Kidney epithelial cell (primary cell): Measurements from ENCODE around the gene TMEM176B. TPM values are rescaled to one million over a fixed set of nuclear protein-coding genes. Genes with fewer than 3 reads are reported as not detected.
"Not testable (repeated sequence)": the region's sequence is repeated elsewhere in the genome, so short reads cannot be mapped to it uniquely, and the experiment has no call there.

Experiments
- DNase-seq: peaks from one replicate; pipeline ENCODE4 v3.0.0-alpha.2; 2010; ENCODE audit warnings: low read depth
- H3K27me3 ChIP-seq: 2 replicates; pipeline ENCODE4 v1.6.0; 2011; ENCODE audit warnings: low read length; ENCODE audit not compliant: control insufficient read depth, insufficient read depth
- H3K36me3 ChIP-seq: 2 replicates; pipeline ENCODE4 v1.5.1; 2011; ENCODE audit warnings: low read length; ENCODE audit not compliant: control insufficient read depth, insufficient read depth
- H3K4me3 ChIP-seq: 2 replicates; pipeline ENCODE4 v1.5.1; 2011; ENCODE audit warnings: low read depth, mild to moderate bottlenecking, control low read depth, low read length
- CTCF ChIP-seq: IDR thresholded peaks from 2 replicates; pipeline ENCODE4 v1.5.1; 2011; ENCODE audit warnings: mild to moderate bottlenecking, moderate library complexity, low read length, control low read depth, inconsistent platforms; ENCODE audit not compliant: insufficient read depth, poor library complexity, severe bottlenecking
- total RNA-seq: library from RNA; depleted of rRNA; stranded (reverse); fragments of >200 nt; gene quantifications from 2 replicates; pipeline ENCODE4 v1.2.3, GENCODE V29; 2015

The TMEM176B gene
- total RNA-seq, 1 donor from 2014 or later = 15.8 TPM

GRCh38 chr7:150778014-150778737 lies 22.0 kb downstream of the TMEM176B start:
- Histone ChIP-seq H3K36me3 (no peaks in the 10 kb centered on the region), H3K27me3 (no peaks in the 10 kb centered on the region), H3K4me3 (no peak overlapping the region)
- DNase-seq = no peak
- TF ChIP-seq CTCF = no peak

GRCh38 chr7:150774131-150774530 lies 26.0 kb downstream of the TMEM176B start:
- DNase-seq, H3K27me3 ChIP-seq, H3K36me3 ChIP-seq, H3K4me3 ChIP-seq: not testable (repeated sequence)

- no peak overlapping the region for H3K4me3 ChIP-seq
- no peak for TF ChIP-seq CTCF
- H3K36me3 ChIP-seq = no peaks in the 10 kb centered on the region
- no peak for DNase-seq
- no peaks in the 10 kb centered on the region for H3K27me3 ChIP-seq
Measured at GRCh38 chr7:150769768-150770167, 30.4 kb downstream of the TMEM176B start.

- DNase-seq = no peak
- H3K4me3 ChIP-seq = no peak overlapping the region
- no peaks in the 10 kb centered on the region for H3K36me3 ChIP-seq
- TF ChIP-seq CTCF = no peak
- H3K27me3 ChIP-seq = no peaks in the 10 kb centered on the region
Measured at GRCh38 chr7:150766334-150766709, 33.8 kb downstream of the TMEM176B start.

- Histone ChIP-seq H3K27me3 (no peaks in the 10 kb centered on the region), H3K4me3 (no peak overlapping the region), H3K36me3 (no peaks in the 10 kb centered on the region)
- no peak for TF ChIP-seq CTCF
- no peak for DNase-seq
Measured at GRCh38 chr7:150759479-150759878, 40.7 kb downstream of the TMEM176B start.

GRCh38 chr7:150756858-150757257 lies 43.3 kb downstream of the TMEM176B start:
- Histone ChIP-seq H3K4me3 (no peak overlapping the region), H3K36me3 (no peaks in the 10 kb centered on the region), H3K27me3 (no peaks in the 10 kb centered on the region)
- no peak for DNase-seq
- TF ChIP-seq CTCF = peak; percentile 14
